Panc1 (cell line): ENCODE results near the gene KCNJ5. TPM values are rescaled to one million over a fixed set of nuclear protein-coding genes. Genes with fewer than 3 reads are reported as not detected.

ENCODE experiments used
- ATAC-seq: fragments of 200-7000 bp; cut with Tn5 transposase; 2 replicates; pipeline ENCODE4 v1.9.1; 2020; ENCODE audit warnings: mild to moderate bottlenecking, moderate library complexity
- BruUV-seq: library from RNA; stranded (reverse); fragments of 400-500 nt; replicated peaks from 2 replicates; lab custom pipeline; 2021; lab: Mats Ljungman, UMichigan
- CTCF ChIA-PET: fragments of 300-600 bp; sonication (Branson Sonifier 250); formaldehyde crosslinking; loops from one replicate; lab custom pipeline; 2022; ENCODE audit warnings: antibody characterized with exemption; lab: Charles Lee
- POLR2A ChIA-PET: fragments of 300-600 bp; sonication (Branson Sonifier 250); formaldehyde crosslinking; loops from one replicate; lab custom pipeline; 2022; ENCODE audit warnings: antibody characterized with exemption; lab: Charles Lee
- DNase-seq: peaks from one replicate; pipeline ENCODE4 v3.0.0-alpha.2; 2010; ENCODE audit warnings: low read depth, low spot score
- H3K27ac ChIP-seq: 2 replicates; pipeline ENCODE4 v1.5.1; 2011; ENCODE audit warnings: mild to moderate bottlenecking, low read length, inconsistent platforms
- H3K27me3 ChIP-seq: fragments of 200-500 bp; sonication (Bioruptor generic); 2 replicates; pipeline ENCODE4 v1.6.0; 2014; ENCODE audit warnings: low read length, inconsistent platforms; ENCODE audit not compliant: control insufficient read depth, insufficient read depth
- H3K36me3 ChIP-seq: fragments of 200-500 bp; sonication (Bioruptor generic); 2 replicates; pipeline ENCODE4 v1.5.1; 2014; ENCODE audit warnings: inconsistent platforms, mild to moderate bottlenecking, low read length, moderate library complexity; ENCODE audit not compliant: control insufficient read depth, insufficient read depth
- H3K4me1 ChIP-seq: 2 replicates; pipeline ENCODE4 v1.5.1; 2011; ENCODE audit warnings: inconsistent platforms, mild to moderate bottlenecking, low read length, moderate library complexity; ENCODE audit not compliant: control insufficient read depth, insufficient read depth
- H3K4me3 ChIP-seq, 2 experiments: 2 replicates each; pipeline ENCODE4 v1.5.1; 2011 to 2012; ENCODE audit warnings: low read depth in 2 of 2, low read length in 2 of 2, mild to moderate bottlenecking in 2 of 2, inconsistent platforms in 1 of 2, moderate library complexity in 1 of 2
- H3K9me3 ChIP-seq: fragments of 200-500 bp; sonication (Bioruptor generic); 2 replicates; pipeline ENCODE4 v1.5.1; 2014; ENCODE audit warnings: low read depth, mild to moderate bottlenecking, inconsistent platforms, low read length, moderate library complexity; ENCODE audit not compliant: control insufficient read depth, insufficient read depth
- POLR2AphosphoS5 ChIP-seq: IDR thresholded peaks from 2 replicates; pipeline ENCODE4 v1.6.1; 2012; ENCODE audit warnings: mild to moderate bottlenecking, low read depth, low read length, moderate library complexity
- SIN3A ChIP-seq: IDR thresholded peaks from 2 replicates; pipeline ENCODE4 v1.6.1; 2012; ENCODE audit warnings: low read depth, mild to moderate bottlenecking, low read length, moderate library complexity, borderline replicate concordance; ENCODE audit not compliant: insufficient read depth
- TCF7L2 ChIP-seq: IDR thresholded peaks from 2 replicates; pipeline ENCODE4 v1.6.1; 2011; ENCODE audit warnings: mild to moderate bottlenecking, low read depth, low read length, inconsistent platforms
- in situ Hi-C: cut with HindIII; loops from 2 replicates; pipeline ENCODE4 v1.10.0; 2016; ENCODE audit warnings: low sequenced_read_pairs, low pct_unique_long_range_greater_than_20kb
- intact Hi-C: fragments of 100-400 bp; cut with micrococcal nuclease; formaldehyde crosslinking; loops from one replicate; pipeline ENCODE4 v1.10.0; 2022; ENCODE audit not compliant: unreplicated experiment
- total RNA-seq: library from RNA; stranded (reverse); gene quantifications from one replicate; pipeline ENCODE4 v1.2.1, GENCODE V29; 2021; ENCODE audit not compliant: unreplicated experiment
- TF ChIP-seq, protein P1 (sequence below), 2 experiments: IDR thresholded peaks; 2 replicates each; pipeline ENCODE4 v1.6.1; 2011 to 2012; ENCODE audit warnings: low read depth in 2 of 2, control low read depth in 1 of 2, low read length in 1 of 2, mild to moderate bottlenecking in 1 of 2, moderate library complexity in 1 of 2; ENCODE audit not compliant: insufficient read depth in 1 of 2
- TF ChIP-seq, protein P2 (sequence below): fragments of 450-650 bp; IDR thresholded peaks from 2 replicates; pipeline ENCODE4 v1.5.1; 2017; ENCODE audit warnings: mild to moderate bottlenecking

Gene KCNJ5
- total RNA-seq, 1 experiment from 2014 or later = 0.28 TPM

DNA sequence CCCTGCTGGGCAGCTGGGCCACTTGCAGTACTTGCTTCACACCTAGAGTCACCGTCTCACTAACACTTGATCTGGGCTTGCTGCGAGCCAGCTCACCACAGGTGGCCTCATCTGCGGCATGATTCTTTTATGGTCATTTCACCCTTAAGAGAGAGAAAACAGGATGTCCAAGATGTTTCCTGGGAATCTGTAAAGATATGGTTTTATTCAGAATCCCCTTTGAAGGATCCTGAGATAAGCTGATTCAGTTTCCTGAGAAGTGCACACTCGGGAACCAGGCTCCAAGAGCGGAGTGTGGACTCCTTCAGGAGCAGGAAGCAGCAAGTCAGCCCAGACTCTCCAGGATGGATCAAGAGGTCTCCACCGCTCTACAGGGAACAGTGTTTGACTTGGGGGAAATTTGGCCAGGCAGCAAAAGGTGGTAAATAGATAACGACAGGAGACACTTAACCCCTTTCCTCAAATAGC is 73.3 kb downstream of the KCNJ5 start:
- H3K4me1 ChIP-seq = no peaks in the 10 kb centered on the region
- no peaks in the 10 kb centered on the region for H3K9me3 ChIP-seq
- TF ChIP-seq, protein P1, sequence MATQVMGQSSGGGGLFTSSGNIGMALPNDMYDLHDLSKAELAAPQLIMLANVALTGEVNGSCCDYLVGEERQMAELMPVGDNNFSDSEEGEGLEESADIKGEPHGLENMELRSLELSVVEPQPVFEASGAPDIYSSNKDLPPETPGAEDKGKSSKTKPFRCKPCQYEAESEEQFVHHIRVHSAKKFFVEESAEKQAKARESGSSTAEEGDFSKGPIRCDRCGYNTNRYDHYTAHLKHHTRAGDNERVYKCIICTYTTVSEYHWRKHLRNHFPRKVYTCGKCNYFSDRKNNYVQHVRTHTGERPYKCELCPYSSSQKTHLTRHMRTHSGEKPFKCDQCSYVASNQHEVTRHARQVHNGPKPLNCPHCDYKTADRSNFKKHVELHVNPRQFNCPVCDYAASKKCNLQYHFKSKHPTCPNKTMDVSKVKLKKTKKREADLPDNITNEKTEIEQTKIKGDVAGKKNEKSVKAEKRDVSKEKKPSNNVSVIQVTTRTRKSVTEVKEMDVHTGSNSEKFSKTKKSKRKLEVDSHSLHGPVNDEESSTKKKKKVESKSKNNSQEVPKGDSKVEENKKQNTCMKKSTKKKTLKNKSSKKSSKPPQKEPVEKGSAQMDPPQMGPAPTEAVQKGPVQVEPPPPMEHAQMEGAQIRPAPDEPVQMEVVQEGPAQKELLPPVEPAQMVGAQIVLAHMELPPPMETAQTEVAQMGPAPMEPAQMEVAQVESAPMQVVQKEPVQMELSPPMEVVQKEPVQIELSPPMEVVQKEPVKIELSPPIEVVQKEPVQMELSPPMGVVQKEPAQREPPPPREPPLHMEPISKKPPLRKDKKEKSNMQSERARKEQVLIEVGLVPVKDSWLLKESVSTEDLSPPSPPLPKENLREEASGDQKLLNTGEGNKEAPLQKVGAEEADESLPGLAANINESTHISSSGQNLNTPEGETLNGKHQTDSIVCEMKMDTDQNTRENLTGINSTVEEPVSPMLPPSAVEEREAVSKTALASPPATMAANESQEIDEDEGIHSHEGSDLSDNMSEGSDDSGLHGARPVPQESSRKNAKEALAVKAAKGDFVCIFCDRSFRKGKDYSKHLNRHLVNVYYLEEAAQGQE (IDR thresholded peaks at IDR 0.05; ENCODE audit: insufficient read depth in 1 of 2, low read depth in 2 of 2, low read length in 1 of 2) = no peak
- TF ChIP-seq TCF7L2 = no peak
- TF ChIP-seq, protein P2, sequence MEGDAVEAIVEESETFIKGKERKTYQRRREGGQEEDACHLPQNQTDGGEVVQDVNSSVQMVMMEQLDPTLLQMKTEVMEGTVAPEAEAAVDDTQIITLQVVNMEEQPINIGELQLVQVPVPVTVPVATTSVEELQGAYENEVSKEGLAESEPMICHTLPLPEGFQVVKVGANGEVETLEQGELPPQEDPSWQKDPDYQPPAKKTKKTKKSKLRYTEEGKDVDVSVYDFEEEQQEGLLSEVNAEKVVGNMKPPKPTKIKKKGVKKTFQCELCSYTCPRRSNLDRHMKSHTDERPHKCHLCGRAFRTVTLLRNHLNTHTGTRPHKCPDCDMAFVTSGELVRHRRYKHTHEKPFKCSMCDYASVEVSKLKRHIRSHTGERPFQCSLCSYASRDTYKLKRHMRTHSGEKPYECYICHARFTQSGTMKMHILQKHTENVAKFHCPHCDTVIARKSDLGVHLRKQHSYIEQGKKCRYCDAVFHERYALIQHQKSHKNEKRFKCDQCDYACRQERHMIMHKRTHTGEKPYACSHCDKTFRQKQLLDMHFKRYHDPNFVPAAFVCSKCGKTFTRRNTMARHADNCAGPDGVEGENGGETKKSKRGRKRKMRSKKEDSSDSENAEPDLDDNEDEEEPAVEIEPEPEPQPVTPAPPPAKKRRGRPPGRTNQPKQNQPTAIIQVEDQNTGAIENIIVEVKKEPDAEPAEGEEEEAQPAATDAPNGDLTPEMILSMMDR = no peak
- no peak for TF ChIP-seq POLR2AphosphoS5
- TF ChIP-seq SIN3A = no peak
- ATAC-seq (no peak), DNase-seq (no peak)
- CTCF ChIA-PET = no interaction called here
- H3K4me3 ChIP-seq = no peak overlapping the region
- no TSS peak for BruUV-seq
- no peak overlapping the region for H3K27ac ChIP-seq
- H3K27me3 ChIP-seq = no peaks in the 10 kb centered on the region
- intact Hi-C loops = no loop called here
- H3K36me3 ChIP-seq = no peaks in the 10 kb centered on the region
- POLR2A ChIA-PET = no interaction called here
- in situ Hi-C loops = no loop called here

DNA sequence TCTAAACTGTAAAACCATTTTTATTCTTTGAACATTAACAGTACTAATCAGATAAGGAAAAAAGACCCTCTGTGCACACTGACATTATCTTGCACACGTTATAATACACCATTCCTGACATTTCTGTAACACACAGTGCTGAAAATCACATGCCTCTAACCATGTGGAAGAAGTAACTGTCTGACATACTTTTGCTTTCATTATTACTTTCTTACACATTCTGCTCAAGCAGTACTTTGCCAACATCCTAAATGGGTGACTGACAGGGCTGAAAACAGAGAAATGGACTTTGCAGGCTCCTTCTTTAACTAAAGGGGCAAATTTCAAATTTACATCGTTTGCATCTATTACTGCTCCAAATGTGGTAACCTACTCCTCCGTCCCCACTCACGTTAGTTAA is 74.3 kb downstream of the KCNJ5 start:
- ChIA-PET POLR2A (no interaction called here), CTCF (no interaction called here)
- Histone ChIP-seq H3K9me3 (no peaks in the 10 kb centered on the region), H3K36me3 (peaks cover 4% of the 10 kb centered on the region; the same call in 1 of the 2 replicates), H3K4me3 (no peak overlapping the region), H3K27ac (no peak overlapping the region), H3K27me3 (no peaks in the 10 kb centered on the region), H3K4me1 (no peaks in the 10 kb centered on the region)
- TF ChIP-seq, protein P1 (IDR thresholded peaks at IDR 0.05; ENCODE audit: insufficient read depth in 1 of 2, low read depth in 2 of 2, low read length in 1 of 2) = no peak
- TF ChIP-seq TCF7L2 (no peak), SIN3A (no peak), POLR2AphosphoS5 (no peak)
- TF ChIP-seq, protein P2 = no peak
- ATAC-seq (no peak), DNase-seq (no peak)
- intact Hi-C loops (no loop called here), in situ Hi-C loops (no loop called here)
- no TSS peak for BruUV-seq
